C4-2B (cell line): Measurements from ENCODE around the gene TPGS2.

ENCODE experiments used
- CTCF ChIP-seq: fragments of 450-650 bp; conservative IDR thresholded peaks from 2 replicates; pipeline ENCODE4 v1.5.1; 2017; ENCODE audit warnings: mild to moderate bottlenecking
- ZFX ChIP-seq: fragments of 450-650 bp; IDR thresholded peaks from 2 replicates; pipeline ENCODE4 v1.6.1; 2017

DNA sequence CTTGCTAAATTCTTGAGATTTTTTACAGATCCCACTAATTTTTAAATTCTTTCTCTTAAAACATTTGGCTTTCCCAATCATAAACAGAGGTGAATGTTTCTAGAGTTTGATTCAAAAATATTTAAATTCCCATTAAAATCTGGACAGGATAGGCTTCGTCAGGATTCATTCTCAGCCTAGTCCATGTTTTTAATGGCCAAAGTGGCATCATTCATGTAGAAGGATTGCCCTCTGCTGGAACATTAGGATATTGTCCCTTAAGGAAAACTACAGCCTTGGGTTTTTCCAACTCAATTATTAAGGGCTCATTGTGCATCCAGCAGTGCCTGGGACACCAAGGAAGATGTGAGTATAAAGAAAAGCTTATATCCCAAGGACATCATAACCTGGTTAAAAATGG lies 71.7 kb downstream of the TPGS2 start:
- TF ChIP-seq CTCF (peak; percentile 76), ZFX (no peak)
